Measurements from ENCODE around the gene BOLA3.

BOLA3 gene

GRCh38 chr2:74138600-74139323, 8.9 kb downstream of the BOLA3 start:
- H4K20me1 ChIP-seq (ENCODE audit: insufficient read depth, low read length): no peaks in the 10 kb centered on the region
- no peaks in the 10 kb centered on the region for H3K9me3 ChIP-seq (ENCODE audit: insufficient read depth, low read length)
- no peak overlapping the region for H3K4me3 ChIP-seq (ENCODE audit: low read length)
- TF ChIP-seq EZH2phosphoT487 (IDR thresholded peaks at IDR 0.05; ENCODE audit: low read depth): no peak
- 0 out of 2 replicates have a peak, but pooled peaks have one; percentile 17 for TF ChIP-seq CTCF (IDR thresholded peaks at IDR 0.05; ENCODE audit: low read depth, low read length)
- no peaks in the 10 kb centered on the region for H3K79me2 ChIP-seq (ENCODE audit: low read length)
- H2AFZ ChIP-seq (ENCODE audit: low read depth, low read length): no peak overlapping the region
- no peaks in the 10 kb centered on the region for H3K4me1 ChIP-seq (ENCODE audit: low read length)
- no peak overlapping the region for H3K27ac ChIP-seq (ENCODE audit: low read length)
- H3K27me3 ChIP-seq (ENCODE audit: low read depth, low read length): no peaks in the 10 kb centered on the region
- H3K4me2 ChIP-seq (ENCODE audit: low read length): no peak overlapping the region
- H3K9ac ChIP-seq (ENCODE audit: low read length): no peak overlapping the region
- no peaks in the 10 kb centered on the region for H3K36me3 ChIP-seq (replicated peaks; ENCODE audit: low read depth, low read length)

GRCh38 chr2:74137651-74138599, 9.8 kb downstream of the BOLA3 start:
- Histone ChIP-seq H3K4me1 (ENCODE audit: low read length) (no peaks in the 10 kb centered on the region), H3K79me2 (ENCODE audit: low read length) (no peaks in the 10 kb centered on the region), H3K4me2 (ENCODE audit: low read length) (no peak overlapping the region), H3K27me3 (ENCODE audit: low read depth, low read length) (no peaks in the 10 kb centered on the region), H3K9me3 (ENCODE audit: insufficient read depth, low read length) (no peaks in the 10 kb centered on the region), H3K27ac (ENCODE audit: low read length) (no peak overlapping the region), H3K36me3 (replicated peaks; ENCODE audit: low read depth, low read length) (no peaks in the 10 kb centered on the region), H3K9ac (ENCODE audit: low read length) (no peak overlapping the region), H4K20me1 (ENCODE audit: insufficient read depth, low read length) (no peaks in the 10 kb centered on the region), H3K4me3 (ENCODE audit: low read length) (no peak overlapping the region), H2AFZ (ENCODE audit: low read depth, low read length) (no peak overlapping the region)
- TF ChIP-seq EZH2phosphoT487 (IDR thresholded peaks at IDR 0.05; ENCODE audit: low read depth) (no peak), CTCF (IDR thresholded peaks at IDR 0.05; ENCODE audit: low read depth, low read length) (no peak)

- Histone ChIP-seq H3K79me2 (ENCODE audit: low read length) (no peaks in the 10 kb centered on the region), H4K20me1 (ENCODE audit: insufficient read depth, low read length) (no peaks in the 10 kb centered on the region), H3K4me2 (ENCODE audit: low read length) (no peak overlapping the region), H3K4me3 (ENCODE audit: low read length) (no peak overlapping the region), H3K36me3 (replicated peaks; ENCODE audit: low read depth, low read length) (no peaks in the 10 kb centered on the region), H3K4me1 (ENCODE audit: low read length) (no peaks in the 10 kb centered on the region), H2AFZ (ENCODE audit: low read depth, low read length) (no peak overlapping the region), H3K27ac (ENCODE audit: low read length) (no peak overlapping the region), H3K27me3 (ENCODE audit: low read depth, low read length) (no peaks in the 10 kb centered on the region), H3K9me3 (ENCODE audit: insufficient read depth, low read length) (no peaks in the 10 kb centered on the region), H3K9ac (ENCODE audit: low read length) (no peak overlapping the region)
- TF ChIP-seq EZH2phosphoT487 (IDR thresholded peaks at IDR 0.05; ENCODE audit: low read depth) (no peak), CTCF (IDR thresholded peaks at IDR 0.05; ENCODE audit: low read depth, low read length) (no peak)
Measured at GRCh38 chr2:74131901-74132300, 15.8 kb downstream of the BOLA3 start.

All from OCI-LY3 (cell line).